Neural cell (in vitro differentiated cells): ENCODE results near the gene PGBD2. TPM values are rescaled to one million over a fixed set of nuclear protein-coding genes. Genes with fewer than 3 reads are reported as not detected.
"Not testable (repeated sequence)": the region's sequence is repeated elsewhere in the genome, so short reads cannot be mapped to it uniquely, and the experiment has no call there.

Experiments used
- H2AFZ ChIP-seq: fragments of 200-600, 300-800 bp; sonication (generic), shearing (Covaris generic); 2 replicates; pipeline ENCODE4 v1.6.0; 2014; ENCODE audit warnings: low read depth, mild to moderate bottlenecking, antibody characterized with exemption, low read length, moderate library complexity
- H3F3A ChIP-seq: fragments of 200-600 bp; shearing (Covaris generic); 2 replicates; pipeline ENCODE4 v1.6.1; 2016; ENCODE audit warnings: mild to moderate bottlenecking, moderate library complexity, mixed read lengths, antibody characterized with exemption, low read length; ENCODE audit not compliant: insufficient read depth, poor library complexity, severe bottlenecking
- H3K27ac ChIP-seq: fragments of 200-600, 300-800 bp; sonication (generic), shearing (Covaris generic); 2 replicates; pipeline ENCODE4 v1.5.1; 2014; ENCODE audit warnings: mild to moderate bottlenecking, low read length, moderate library complexity
- H3K27me3 ChIP-seq: fragments of 300-800, 200-600 bp; sonication (generic), shearing (Covaris generic); 2 replicates; pipeline ENCODE4 v1.6.0; 2014; ENCODE audit warnings: mild to moderate bottlenecking, low read depth, low read length, moderate library complexity; ENCODE audit not compliant: insufficient read depth
- H3K36me3 ChIP-seq: fragments of 300-800, 200-600 bp; sonication (generic), shearing (Covaris generic); 2 replicates; pipeline ENCODE4 v1.5.1; 2014; ENCODE audit warnings: mild to moderate bottlenecking, antibody characterized with exemption, low read length, moderate library complexity; ENCODE audit not compliant: insufficient read depth
- H3K4me2 ChIP-seq: fragments of 300-800, 200-600 bp; sonication (generic), shearing (Covaris generic); 2 replicates; pipeline ENCODE4 v1.6.0; 2014; ENCODE audit warnings: mild to moderate bottlenecking, low read length
- H3K4me3 ChIP-seq: fragments of 300-800, 200-600 bp; sonication (generic), shearing (Covaris generic); 2 replicates; pipeline ENCODE4 v1.5.1; 2014; ENCODE audit warnings: mild to moderate bottlenecking, low read length, moderate library complexity
- H3K79me2 ChIP-seq: fragments of 200-600 bp; shearing (Covaris generic); replicated peaks from 2 replicates; pipeline ENCODE4 v1.6.0; 2014; ENCODE audit warnings: mild to moderate bottlenecking, low read length, moderate library complexity; ENCODE audit not compliant: insufficient read depth
- H3K9ac ChIP-seq: fragments of 300-800, 200-600 bp; sonication (generic), shearing (Covaris generic); 2 replicates; pipeline ENCODE4 v1.6.1; 2016; ENCODE audit warnings: mild to moderate bottlenecking, low read length, mixed read lengths
- H3K9me2 ChIP-seq: fragments of 200-600 bp; shearing (Covaris generic); 2 replicates; pipeline ENCODE4 v1.6.1; 2016; ENCODE audit warnings: mild to moderate bottlenecking, low read length, mixed read lengths; ENCODE audit not compliant: insufficient read depth
- H3K9me3 ChIP-seq: fragments of 200-600, 300-800 bp; sonication (generic), shearing (Covaris generic); 2 replicates; pipeline ENCODE4 v1.6.1; 2016; ENCODE audit warnings: mild to moderate bottlenecking, mixed run types, low read length, moderate library complexity, mixed read lengths
- H4K20me1 ChIP-seq: fragments of 200-600 bp; shearing (Covaris generic); 2 replicates; pipeline ENCODE4 v1.6.1; 2016; ENCODE audit warnings: mild to moderate bottlenecking, mixed run types; ENCODE audit not compliant: insufficient read depth
- EP300 ChIP-seq: fragments of 450-650 bp; conservative IDR thresholded peaks from 2 replicates; pipeline ENCODE4 v1.6.1; 2014; ENCODE audit warnings: antibody characterized with exemption, mild to moderate bottlenecking, moderate library complexity; ENCODE audit not compliant: poor library complexity, severe bottlenecking
- EZH2 ChIP-seq: fragments of 200-600, 300-800 bp; shearing (Covaris generic), sonication (generic); IDR thresholded peaks from 2 replicates; pipeline ENCODE4 v1.6.1; 2014; ENCODE audit warnings: antibody characterized with exemption, low read length, borderline replicate concordance, mild to moderate bottlenecking; ENCODE audit not compliant: insufficient read depth, poor library complexity, severe bottlenecking
- MXI1 ChIP-seq: fragments of 450-650 bp; conservative IDR thresholded peaks from 2 replicates; pipeline ENCODE4 v1.6.1; 2014; ENCODE audit warnings: antibody characterized with exemption, mild to moderate bottlenecking; ENCODE audit not compliant: poor library complexity, severe bottlenecking
- POLR2AphosphoS5 ChIP-seq: IDR thresholded peaks from 2 replicates; pipeline ENCODE4 v1.6.1; 2012
- RAD21 ChIP-seq: fragments of 450-650 bp; conservative IDR thresholded peaks from 2 replicates; pipeline ENCODE4 v1.6.1; 2014; ENCODE audit warnings: antibody characterized with exemption, mild to moderate bottlenecking, moderate library complexity
- SMC3 ChIP-seq: fragments of 450-650 bp; conservative IDR thresholded peaks from 2 replicates; pipeline ENCODE4 v1.6.1; 2014; ENCODE audit warnings: antibody characterized with exemption, mild to moderate bottlenecking, moderate library complexity; ENCODE audit not compliant: poor library complexity
- TAF1 ChIP-seq: IDR thresholded peaks from 2 replicates; pipeline ENCODE4 v1.6.1; 2012; ENCODE audit warnings: low read depth
- polyA plus RNA-seq: library from polyadenylated mRNA; depleted of rRNA; stranded (reverse); fragments of >200 nt; gene quantifications from 2 replicates; pipeline ENCODE4 v1.2.3, GENCODE V29; 2014
- TF ChIP-seq, protein P1 (sequence below): IDR thresholded peaks from 2 replicates; pipeline ENCODE4 v1.6.1; 2012; ENCODE audit warnings: borderline replicate concordance
- TF ChIP-seq, protein P2 (sequence below): fragments of 450-650 bp; IDR thresholded peaks from 2 replicates; pipeline ENCODE4 v1.5.1; 2014; ENCODE audit warnings: antibody characterized with exemption, mild to moderate bottlenecking, moderate library complexity; ENCODE audit not compliant: poor library complexity, severe bottlenecking

The PGBD2 gene
- polyA plus RNA-seq, 1 donor from 2014 or later = 8.1 TPM

DNA sequence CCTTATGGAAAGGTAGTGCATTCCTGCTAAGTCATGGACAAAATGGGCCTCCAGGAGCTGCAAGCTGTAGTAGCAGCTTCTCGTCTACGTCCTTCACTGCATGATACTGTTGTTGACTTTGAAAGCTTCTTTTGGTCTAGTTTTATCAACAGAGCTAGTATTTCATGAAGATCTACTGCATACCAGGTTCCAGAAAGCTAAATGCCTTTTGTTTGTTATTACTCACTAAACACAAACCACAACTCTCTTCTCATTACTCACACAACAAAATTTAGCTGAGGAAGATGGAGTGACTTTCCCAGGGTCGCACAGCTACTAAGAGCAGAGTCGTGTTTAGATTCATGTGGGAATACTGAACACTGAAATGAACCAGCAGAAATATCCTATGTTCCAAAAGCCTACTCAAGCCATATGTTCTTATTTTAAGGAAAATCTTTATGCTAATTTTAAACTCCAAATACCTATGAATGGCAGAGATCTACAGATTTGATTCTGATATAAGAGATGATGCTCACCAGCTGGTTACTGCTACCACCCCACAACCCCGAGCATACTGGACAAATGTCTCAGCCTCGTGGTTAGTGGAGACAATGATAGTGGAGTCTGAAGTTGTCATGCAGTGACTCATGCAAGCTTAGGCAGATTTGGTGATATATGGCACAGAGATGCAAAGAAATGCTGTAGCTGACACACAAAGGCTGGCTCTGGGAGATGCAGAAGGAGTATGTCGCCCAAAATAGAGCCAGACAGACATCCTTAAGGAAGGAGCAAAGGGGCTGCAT lies 20.6 kb downstream of the PGBD2 start:
- no peak overlapping the region for H3K9ac ChIP-seq
- H3K9me2 ChIP-seq = no peaks in the 10 kb centered on the region
- H3K79me2 ChIP-seq = no peaks in the 10 kb centered on the region
- no peak overlapping the region for H3K4me2 ChIP-seq
- TF ChIP-seq SMC3 = no peak
- no peak for TF ChIP-seq RAD21
- no peak for TF ChIP-seq MXI1
- no peak for TF ChIP-seq EP300
- TF ChIP-seq EZH2 = no peak
- TF ChIP-seq, protein P1, sequence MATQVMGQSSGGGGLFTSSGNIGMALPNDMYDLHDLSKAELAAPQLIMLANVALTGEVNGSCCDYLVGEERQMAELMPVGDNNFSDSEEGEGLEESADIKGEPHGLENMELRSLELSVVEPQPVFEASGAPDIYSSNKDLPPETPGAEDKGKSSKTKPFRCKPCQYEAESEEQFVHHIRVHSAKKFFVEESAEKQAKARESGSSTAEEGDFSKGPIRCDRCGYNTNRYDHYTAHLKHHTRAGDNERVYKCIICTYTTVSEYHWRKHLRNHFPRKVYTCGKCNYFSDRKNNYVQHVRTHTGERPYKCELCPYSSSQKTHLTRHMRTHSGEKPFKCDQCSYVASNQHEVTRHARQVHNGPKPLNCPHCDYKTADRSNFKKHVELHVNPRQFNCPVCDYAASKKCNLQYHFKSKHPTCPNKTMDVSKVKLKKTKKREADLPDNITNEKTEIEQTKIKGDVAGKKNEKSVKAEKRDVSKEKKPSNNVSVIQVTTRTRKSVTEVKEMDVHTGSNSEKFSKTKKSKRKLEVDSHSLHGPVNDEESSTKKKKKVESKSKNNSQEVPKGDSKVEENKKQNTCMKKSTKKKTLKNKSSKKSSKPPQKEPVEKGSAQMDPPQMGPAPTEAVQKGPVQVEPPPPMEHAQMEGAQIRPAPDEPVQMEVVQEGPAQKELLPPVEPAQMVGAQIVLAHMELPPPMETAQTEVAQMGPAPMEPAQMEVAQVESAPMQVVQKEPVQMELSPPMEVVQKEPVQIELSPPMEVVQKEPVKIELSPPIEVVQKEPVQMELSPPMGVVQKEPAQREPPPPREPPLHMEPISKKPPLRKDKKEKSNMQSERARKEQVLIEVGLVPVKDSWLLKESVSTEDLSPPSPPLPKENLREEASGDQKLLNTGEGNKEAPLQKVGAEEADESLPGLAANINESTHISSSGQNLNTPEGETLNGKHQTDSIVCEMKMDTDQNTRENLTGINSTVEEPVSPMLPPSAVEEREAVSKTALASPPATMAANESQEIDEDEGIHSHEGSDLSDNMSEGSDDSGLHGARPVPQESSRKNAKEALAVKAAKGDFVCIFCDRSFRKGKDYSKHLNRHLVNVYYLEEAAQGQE = no peak
- TF ChIP-seq TAF1 = no peak
- no peak for TF ChIP-seq POLR2AphosphoS5
- TF ChIP-seq, protein P2, sequence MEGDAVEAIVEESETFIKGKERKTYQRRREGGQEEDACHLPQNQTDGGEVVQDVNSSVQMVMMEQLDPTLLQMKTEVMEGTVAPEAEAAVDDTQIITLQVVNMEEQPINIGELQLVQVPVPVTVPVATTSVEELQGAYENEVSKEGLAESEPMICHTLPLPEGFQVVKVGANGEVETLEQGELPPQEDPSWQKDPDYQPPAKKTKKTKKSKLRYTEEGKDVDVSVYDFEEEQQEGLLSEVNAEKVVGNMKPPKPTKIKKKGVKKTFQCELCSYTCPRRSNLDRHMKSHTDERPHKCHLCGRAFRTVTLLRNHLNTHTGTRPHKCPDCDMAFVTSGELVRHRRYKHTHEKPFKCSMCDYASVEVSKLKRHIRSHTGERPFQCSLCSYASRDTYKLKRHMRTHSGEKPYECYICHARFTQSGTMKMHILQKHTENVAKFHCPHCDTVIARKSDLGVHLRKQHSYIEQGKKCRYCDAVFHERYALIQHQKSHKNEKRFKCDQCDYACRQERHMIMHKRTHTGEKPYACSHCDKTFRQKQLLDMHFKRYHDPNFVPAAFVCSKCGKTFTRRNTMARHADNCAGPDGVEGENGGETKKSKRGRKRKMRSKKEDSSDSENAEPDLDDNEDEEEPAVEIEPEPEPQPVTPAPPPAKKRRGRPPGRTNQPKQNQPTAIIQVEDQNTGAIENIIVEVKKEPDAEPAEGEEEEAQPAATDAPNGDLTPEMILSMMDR = no peak
- no peaks in the 10 kb centered on the region for H3F3A ChIP-seq
- H3K27ac ChIP-seq = no peak overlapping the region
- no peaks in the 10 kb centered on the region for H3K9me3 ChIP-seq
- H3K27me3 ChIP-seq = no peaks in the 10 kb centered on the region
- H4K20me1 ChIP-seq = no peaks in the 10 kb centered on the region
- H3K36me3 ChIP-seq = no peaks in the 10 kb centered on the region
- H3K4me3 ChIP-seq = no peak overlapping the region
- no peak overlapping the region for H2AFZ ChIP-seq

- H3K9me2 ChIP-seq, H3K27me3 ChIP-seq, H3F3A ChIP-seq, H3K27ac ChIP-seq, H3K4me2 ChIP-seq, H2AFZ ChIP-seq, H3K79me2 ChIP-seq, H3K36me3 ChIP-seq, H3K9me3 ChIP-seq, H3K4me3 ChIP-seq, H3K9ac ChIP-seq, H4K20me1 ChIP-seq: not testable (repeated sequence)
Measured at GRCh38 chr1:248927283-248927682, 21.2 kb downstream of the PGBD2 start.

DNA sequence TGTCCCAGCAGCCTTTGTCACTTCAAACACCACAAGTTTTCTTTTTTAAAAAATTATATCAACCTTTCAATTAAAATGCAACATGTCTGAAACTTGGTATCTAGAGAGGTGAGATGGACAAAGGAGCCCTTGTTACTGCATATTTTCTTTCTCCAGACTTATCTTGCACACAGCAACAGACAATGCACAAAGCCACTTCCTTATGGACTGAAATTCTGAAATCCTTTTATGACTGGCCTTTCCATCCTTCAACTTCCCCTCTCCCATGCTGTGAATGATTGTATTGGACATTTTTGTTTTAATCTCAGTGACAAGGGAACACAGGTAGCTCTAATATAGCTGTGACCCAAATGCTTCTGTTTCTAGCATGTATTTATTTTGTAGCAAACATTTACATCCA lies 22.1 kb downstream of the PGBD2 start:
- not testable (repeated sequence) for H3K27ac ChIP-seq, H3F3A ChIP-seq, H3K9ac ChIP-seq, H3K79me2 ChIP-seq, H2AFZ ChIP-seq, H3K36me3 ChIP-seq, H3K9me3 ChIP-seq, H3K4me3 ChIP-seq, H3K27me3 ChIP-seq, H4K20me1 ChIP-seq, H3K9me2 ChIP-seq, H3K4me2 ChIP-seq

GRCh38 chr1:248930037-248930436 lies 24.0 kb downstream of the PGBD2 start:
- H3K9ac ChIP-seq, H3F3A ChIP-seq, H3K9me2 ChIP-seq, H3K27me3 ChIP-seq, H3K4me2 ChIP-seq, H3K36me3 ChIP-seq, H3K9me3 ChIP-seq, H3K27ac ChIP-seq, H4K20me1 ChIP-seq, H3K4me3 ChIP-seq, H3K79me2 ChIP-seq, H2AFZ ChIP-seq: not testable (repeated sequence)

GRCh38 chr1:248938173-248938809 lies 32.3 kb downstream of the PGBD2 start:
- not testable (repeated sequence) for H3K36me3 ChIP-seq, H3K27me3 ChIP-seq, H4K20me1 ChIP-seq, H3K4me2 ChIP-seq, H3K4me3 ChIP-seq, H3K9ac ChIP-seq, H3K9me2 ChIP-seq, H3K79me2 ChIP-seq, H3K9me3 ChIP-seq, H2AFZ ChIP-seq, H3F3A ChIP-seq, H3K27ac ChIP-seq
